Suprapubic skin (tissue), 4 donors: ENCODE results near the gene GPR35.

Source experiments
- POLR2A ChIP-seq, 2 donors: fragments of 450-650 bp; IDR thresholded peaks; one replicate each; pipeline ENCODE4 v1.6.1; 2017; ENCODE audit warnings: antibody characterized with exemption in 2 of 2, mild to moderate bottlenecking in 2 of 2, moderate library complexity in 2 of 2
- POLR2AphosphoS5 ChIP-seq, 3 donors: sonication (generic); formaldehyde crosslinking; IDR thresholded peaks; one replicate each; pipeline ENCODE4 v1.6.1; 2017; ENCODE audit warnings: antibody characterized with exemption in 3 of 3
- TF ChIP-seq, protein P1 (sequence below), 2 donors: fragments of 200-600 bp in 1 of 2; fragments of 450-650 bp in 1 of 2; sonication (generic) in 1 of 2; IDR thresholded peaks; one replicate each; pipeline ENCODE4 v1.5.1; 2016 to 2019; ENCODE audit warnings: antibody characterized with exemption in 2 of 2, mild to moderate bottlenecking in 1 of 2, moderate library complexity in 1 of 2

DNA sequence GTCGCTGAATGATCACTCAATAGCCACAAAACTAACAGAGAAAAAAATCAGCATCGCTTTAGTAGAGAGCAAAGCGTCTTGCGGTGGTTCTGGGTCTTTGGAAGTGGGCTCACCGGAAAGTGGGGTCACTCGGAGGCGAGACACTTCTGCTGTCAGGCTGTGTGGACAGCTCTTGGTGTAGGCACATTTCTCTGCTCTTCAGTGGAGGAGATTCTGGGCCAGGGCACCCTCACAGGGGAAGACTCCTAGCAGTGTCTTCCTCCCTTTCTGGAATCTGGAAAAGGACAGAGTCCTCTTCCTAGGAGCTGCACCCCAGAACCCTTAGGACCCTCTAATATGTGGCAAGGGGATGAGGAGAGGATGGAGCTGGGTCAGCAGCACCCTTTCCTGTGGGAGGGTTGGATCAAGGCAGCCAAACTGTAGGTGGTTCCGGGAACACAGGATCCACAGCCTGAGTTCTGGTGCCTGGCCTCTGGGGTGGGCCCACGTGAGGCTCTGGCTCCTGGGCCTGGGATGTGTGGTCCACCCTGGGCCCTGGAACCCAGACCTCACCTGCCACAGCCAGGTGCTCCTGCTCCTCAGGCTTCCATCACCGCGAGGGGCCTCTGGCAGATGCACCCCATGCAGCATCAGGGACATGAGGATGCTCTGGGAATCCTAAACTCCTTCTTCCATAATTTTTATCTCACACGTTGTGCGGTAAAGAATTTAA lies 25.1 kb downstream of the GPR35 start:
- TF ChIP-seq, protein P1, sequence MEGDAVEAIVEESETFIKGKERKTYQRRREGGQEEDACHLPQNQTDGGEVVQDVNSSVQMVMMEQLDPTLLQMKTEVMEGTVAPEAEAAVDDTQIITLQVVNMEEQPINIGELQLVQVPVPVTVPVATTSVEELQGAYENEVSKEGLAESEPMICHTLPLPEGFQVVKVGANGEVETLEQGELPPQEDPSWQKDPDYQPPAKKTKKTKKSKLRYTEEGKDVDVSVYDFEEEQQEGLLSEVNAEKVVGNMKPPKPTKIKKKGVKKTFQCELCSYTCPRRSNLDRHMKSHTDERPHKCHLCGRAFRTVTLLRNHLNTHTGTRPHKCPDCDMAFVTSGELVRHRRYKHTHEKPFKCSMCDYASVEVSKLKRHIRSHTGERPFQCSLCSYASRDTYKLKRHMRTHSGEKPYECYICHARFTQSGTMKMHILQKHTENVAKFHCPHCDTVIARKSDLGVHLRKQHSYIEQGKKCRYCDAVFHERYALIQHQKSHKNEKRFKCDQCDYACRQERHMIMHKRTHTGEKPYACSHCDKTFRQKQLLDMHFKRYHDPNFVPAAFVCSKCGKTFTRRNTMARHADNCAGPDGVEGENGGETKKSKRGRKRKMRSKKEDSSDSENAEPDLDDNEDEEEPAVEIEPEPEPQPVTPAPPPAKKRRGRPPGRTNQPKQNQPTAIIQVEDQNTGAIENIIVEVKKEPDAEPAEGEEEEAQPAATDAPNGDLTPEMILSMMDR (IDR thresholded peaks at IDR 0.05) = no peak
- no peak for TF ChIP-seq POLR2A (IDR thresholded peaks at IDR 0.05)
- no peak for TF ChIP-seq POLR2AphosphoS5 (IDR thresholded peaks at IDR 0.05)
